PC-3 (cell line): Measurements from ENCODE around the gene OPHN1. TPM values are rescaled to one million over a fixed set of nuclear protein-coding genes. Genes with fewer than 3 reads are reported as not detected.

Experiments used
- ATAC-seq: fragments of 200-7000 bp; cut with Tn5 transposase; 2 replicates; pipeline ENCODE4 v1.9.1; 2020; ENCODE audit warnings: mild to moderate bottlenecking, moderate library complexity
- Bru-seq: library from RNA; stranded (reverse); fragments of 400-500 nt; gene quantifications from one replicate; lab custom pipeline; 2021; lab: Mats Ljungman, UMichigan
- BruChase-seq, 2 experiments: library from RNA; stranded (reverse); fragments of 400-500 nt; gene quantifications; one replicate each; lab custom pipeline; 2021; lab: Mats Ljungman, UMichigan
- BruUV-seq: library from RNA; stranded (reverse); fragments of 400-500 nt; replicated peaks from 2 replicates; lab custom pipeline; 2021; lab: Mats Ljungman, UMichigan
- CTCF ChIA-PET: fragments of 300-600 bp; sonication (Branson Sonifier 250); formaldehyde crosslinking; loops from one replicate; lab custom pipeline; 2022; ENCODE audit warnings: antibody characterized with exemption; lab: Charles Lee
- POLR2A ChIA-PET: fragments of 300-600 bp; sonication (Branson Sonifier 250); formaldehyde crosslinking; loops from one replicate; lab custom pipeline; 2022; ENCODE audit warnings: antibody characterized with exemption; ENCODE audit not compliant: unreplicated experiment; lab: Charles Lee
- DNase-seq: peaks from one replicate; pipeline ENCODE4 v3.0.0-alpha.2; 2015
- H2AFZ ChIP-seq: fragments of 300-600 bp; sonication (generic); 2 replicates; pipeline ENCODE4 v1.6.0; 2016; ENCODE audit warnings: antibody characterized with exemption, low read length
- H3F3A ChIP-seq: fragments of 300-600 bp; sonication (generic); one replicate; pipeline ENCODE4 v1.6.0; 2017; ENCODE audit warnings: antibody characterized with exemption, low read length, control low read depth, mild to moderate bottlenecking; ENCODE audit not compliant: unreplicated experiment
- H3K27ac ChIP-seq: fragments of 300-600 bp; sonication (generic); 2 replicates; pipeline ENCODE4 v1.5.1; 2016; ENCODE audit warnings: mild to moderate bottlenecking, low read length
- H3K27me3 ChIP-seq: fragments of 300-600 bp; sonication (generic); 2 replicates; pipeline ENCODE4 v1.6.1; 2016; ENCODE audit warnings: low read length, mixed read lengths
- H3K36me3 ChIP-seq: fragments of 300-600 bp; sonication (generic); 2 replicates; pipeline ENCODE4 v1.6.1; 2016; ENCODE audit warnings: low read depth, mixed run types, low read length, mixed read lengths
- H3K4me1 ChIP-seq: fragments of 300-600 bp; sonication (generic); 2 replicates; pipeline ENCODE4 v1.5.1; 2016; ENCODE audit warnings: low read length; ENCODE audit not compliant: insufficient read depth
- H3K4me2 ChIP-seq: fragments of 300-600 bp; sonication (generic); 2 replicates; pipeline ENCODE4 v1.6.0; 2016; ENCODE audit warnings: low read length
- H3K4me3 ChIP-seq: fragments of 300-600 bp; sonication (generic); 2 replicates; pipeline ENCODE4 v1.5.1; 2016; ENCODE audit warnings: mild to moderate bottlenecking, low read length, mixed read lengths
- H3K79me2 ChIP-seq: fragments of 300-600 bp; sonication (generic); 2 replicates; pipeline ENCODE4 v1.6.1; 2017; ENCODE audit warnings: low read length, mixed read lengths
- H3K9ac ChIP-seq: fragments of 300-600 bp; sonication (generic); 2 replicates; pipeline ENCODE4 v1.6.0; 2016; ENCODE audit warnings: mild to moderate bottlenecking, low read length
- H3K9me2 ChIP-seq: fragments of 300-600 bp; sonication (generic); replicated peaks from 2 replicates; pipeline ENCODE4 v1.6.1; 2016; ENCODE audit warnings: mixed run types, low read length, mixed read lengths
- H3K9me3 ChIP-seq: fragments of 300-600 bp; sonication (generic); 2 replicates; pipeline ENCODE4 v1.6.1; 2016; ENCODE audit warnings: low read length, mixed read lengths
- H4K20me1 ChIP-seq: fragments of 300-600 bp; sonication (generic); 2 replicates; pipeline ENCODE4 v1.6.1; 2016; ENCODE audit warnings: low read length, mixed read lengths
- EZH2 ChIP-seq: fragments of 300-600 bp; sonication (generic); IDR thresholded peaks from one replicate; pipeline ENCODE4 v1.6.1; 2017; ENCODE audit warnings: antibody characterized with exemption, mild to moderate bottlenecking, low read length; ENCODE audit not compliant: unreplicated experiment
- EZH2phosphoT487 ChIP-seq: fragments of 300-600 bp; sonication (generic); IDR thresholded peaks from 2 replicates; pipeline ENCODE4 v1.6.1; 2018; ENCODE audit warnings: mild to moderate bottlenecking, antibody characterized with exemption, low read length, borderline replicate concordance
- intact Hi-C: fragments of 100-400 bp; cut with micrococcal nuclease; formaldehyde crosslinking; loops from 2 replicates; pipeline ENCODE4 v1.9.0; 2023
- long read RNA-seq: library from polyadenylated mRNA; unstranded; transcript quantifications from one replicate; pipeline ENCODE4 v2.0.0, GENCODE V29; 2021; ENCODE audit not compliant: unreplicated experiment
- total RNA-seq: library from RNA; depleted of rRNA; stranded (reverse); fragments of >200 nt; gene quantifications from 2 replicates; pipeline ENCODE4 v1.2.3, GENCODE V29; 2014; rRNA removed
- TF ChIP-seq, protein P1 (sequence below): fragments of 300-600 bp; sonication (generic); conservative IDR thresholded peaks from 2 replicates; pipeline ENCODE4 v1.5.1; 2017; ENCODE audit warnings: antibody characterized with exemption, low read depth, mild to moderate bottlenecking, low read length

OPHN1 gene, protein sequence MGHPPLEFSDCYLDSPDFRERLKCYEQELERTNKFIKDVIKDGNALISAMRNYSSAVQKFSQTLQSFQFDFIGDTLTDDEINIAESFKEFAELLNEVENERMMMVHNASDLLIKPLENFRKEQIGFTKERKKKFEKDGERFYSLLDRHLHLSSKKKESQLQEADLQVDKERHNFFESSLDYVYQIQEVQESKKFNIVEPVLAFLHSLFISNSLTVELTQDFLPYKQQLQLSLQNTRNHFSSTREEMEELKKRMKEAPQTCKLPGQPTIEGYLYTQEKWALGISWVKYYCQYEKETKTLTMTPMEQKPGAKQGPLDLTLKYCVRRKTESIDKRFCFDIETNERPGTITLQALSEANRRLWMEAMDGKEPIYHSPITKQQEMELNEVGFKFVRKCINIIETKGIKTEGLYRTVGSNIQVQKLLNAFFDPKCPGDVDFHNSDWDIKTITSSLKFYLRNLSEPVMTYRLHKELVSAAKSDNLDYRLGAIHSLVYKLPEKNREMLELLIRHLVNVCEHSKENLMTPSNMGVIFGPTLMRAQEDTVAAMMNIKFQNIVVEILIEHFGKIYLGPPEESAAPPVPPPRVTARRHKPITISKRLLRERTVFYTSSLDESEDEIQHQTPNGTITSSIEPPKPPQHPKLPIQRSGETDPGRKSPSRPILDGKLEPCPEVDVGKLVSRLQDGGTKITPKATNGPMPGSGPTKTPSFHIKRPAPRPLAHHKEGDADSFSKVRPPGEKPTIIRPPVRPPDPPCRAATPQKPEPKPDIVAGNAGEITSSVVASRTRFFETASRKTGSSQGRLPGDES
- total RNA-seq (6.0 and 8.6 TPM in 2 replicates), Bru-seq, nascent RNA (percentile 65 among the genes with signal in this experiment), BruChase-seq, experiment 1, labeled RNA remaining after a 6-hour chase (percentile 55 among the genes with signal in this experiment), BruChase-seq, experiment 2, labeled RNA remaining after a 2-hour chase (percentile 67 among the genes with signal in this experiment)
- long read RNA-seq, partial matches to known transcripts, result 8 of 17 reads
- long read RNA-seq, other reads (novel, unspliced or antisense), result 9 of 17 reads

DNA sequence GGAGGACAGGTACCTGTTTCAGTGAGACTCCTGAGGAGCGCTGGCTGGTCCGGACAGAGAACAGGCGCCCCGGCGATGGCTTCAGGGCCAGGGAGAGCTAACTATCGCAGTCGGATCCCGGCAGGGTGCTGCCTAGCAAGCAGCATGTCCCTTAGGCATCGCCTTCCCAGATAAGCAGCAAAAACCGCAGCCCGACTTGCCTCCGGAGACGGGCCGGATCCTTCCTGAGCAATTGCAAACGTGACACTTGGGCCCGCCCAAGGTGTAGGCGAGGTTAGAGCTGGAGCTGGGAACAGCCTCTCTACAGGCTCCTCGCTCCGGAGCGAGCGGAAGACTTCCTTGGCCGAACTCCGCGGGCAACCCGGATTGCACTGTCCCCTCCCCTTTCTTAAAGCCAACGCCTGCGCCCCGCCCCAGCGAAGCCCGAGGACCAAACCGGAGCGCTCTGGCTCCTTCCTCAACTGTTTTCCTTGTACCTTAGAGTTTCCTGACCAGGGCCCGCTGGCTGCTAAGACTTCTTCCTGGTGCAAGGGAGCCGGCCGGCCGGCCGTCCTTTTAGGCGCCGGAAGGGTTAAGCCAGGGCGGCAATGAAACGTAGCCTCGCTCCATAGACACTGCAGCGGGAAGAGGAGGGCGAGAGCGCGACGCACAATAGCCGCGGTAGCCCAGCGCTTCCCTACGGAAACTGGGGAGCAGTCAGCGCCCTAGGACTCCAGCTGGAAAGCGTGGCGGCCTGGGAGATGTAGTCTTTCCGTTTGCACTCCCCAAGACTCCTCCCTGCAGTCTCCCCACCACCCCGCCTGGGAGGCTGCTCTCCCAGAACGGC is at the start of gene OPHN1:
Gene OPHN1 (minus strand): TSS at position 341 of the 826 bp plus-strand sequence. CDS start 475 bp downstream, outside the sequence.
- H3F3A ChIP-seq, result no peaks in the 10 kb centered on the region
- intact Hi-C loops, result loop anchor here (1.0 to 5.0 kb wide), 3 partner anchors 65 to 236 kb away; partner anchors contain the start of gene YIPF6
- H3K27ac ChIP-seq, result peak within 1 kb of the TSS; percentile 84
- H3K9ac ChIP-seq, result peak within 1 kb of the TSS; percentile 77
- H3K4me2 ChIP-seq, result peak within 1 kb of the TSS; percentile 85
- ChIA-PET CTCF (no interaction called here), POLR2A (interaction anchor here (0.5 to 1.2 kb wide), 2 partner anchors 236 to 736 kb away, joined by 8 to 10 read pairs; no protein-coding TSS in a partner anchor)
- no peaks in the 10 kb centered on the region for H3K36me3 ChIP-seq
- no peaks in the 10 kb centered on the region for H3K9me3 ChIP-seq
- TF ChIP-seq EZH2, result no peak
- TF ChIP-seq, protein P1, sequence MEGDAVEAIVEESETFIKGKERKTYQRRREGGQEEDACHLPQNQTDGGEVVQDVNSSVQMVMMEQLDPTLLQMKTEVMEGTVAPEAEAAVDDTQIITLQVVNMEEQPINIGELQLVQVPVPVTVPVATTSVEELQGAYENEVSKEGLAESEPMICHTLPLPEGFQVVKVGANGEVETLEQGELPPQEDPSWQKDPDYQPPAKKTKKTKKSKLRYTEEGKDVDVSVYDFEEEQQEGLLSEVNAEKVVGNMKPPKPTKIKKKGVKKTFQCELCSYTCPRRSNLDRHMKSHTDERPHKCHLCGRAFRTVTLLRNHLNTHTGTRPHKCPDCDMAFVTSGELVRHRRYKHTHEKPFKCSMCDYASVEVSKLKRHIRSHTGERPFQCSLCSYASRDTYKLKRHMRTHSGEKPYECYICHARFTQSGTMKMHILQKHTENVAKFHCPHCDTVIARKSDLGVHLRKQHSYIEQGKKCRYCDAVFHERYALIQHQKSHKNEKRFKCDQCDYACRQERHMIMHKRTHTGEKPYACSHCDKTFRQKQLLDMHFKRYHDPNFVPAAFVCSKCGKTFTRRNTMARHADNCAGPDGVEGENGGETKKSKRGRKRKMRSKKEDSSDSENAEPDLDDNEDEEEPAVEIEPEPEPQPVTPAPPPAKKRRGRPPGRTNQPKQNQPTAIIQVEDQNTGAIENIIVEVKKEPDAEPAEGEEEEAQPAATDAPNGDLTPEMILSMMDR, result no peak
- TF ChIP-seq EZH2phosphoT487, result no peak
- H4K20me1 ChIP-seq, result no peaks in the 10 kb centered on the region
- peaks cover 18% of the 10 kb centered on the region for H3K79me2 ChIP-seq
- peak; percentile 88 for DNase-seq
- H3K9me2 ChIP-seq, result no peaks in the 10 kb centered on the region
- peak; percentile 87 for ATAC-seq
- peak within 1 kb of the TSS; percentile 91 for H3K4me3 ChIP-seq
- BruUV-seq, result no TSS peak
- no peaks in the 10 kb centered on the region for H3K27me3 ChIP-seq
- peak within 1 kb of the TSS; percentile 98 for H2AFZ ChIP-seq
- peaks cover 32% of the 10 kb centered on the region for H3K4me1 ChIP-seq

DNA sequence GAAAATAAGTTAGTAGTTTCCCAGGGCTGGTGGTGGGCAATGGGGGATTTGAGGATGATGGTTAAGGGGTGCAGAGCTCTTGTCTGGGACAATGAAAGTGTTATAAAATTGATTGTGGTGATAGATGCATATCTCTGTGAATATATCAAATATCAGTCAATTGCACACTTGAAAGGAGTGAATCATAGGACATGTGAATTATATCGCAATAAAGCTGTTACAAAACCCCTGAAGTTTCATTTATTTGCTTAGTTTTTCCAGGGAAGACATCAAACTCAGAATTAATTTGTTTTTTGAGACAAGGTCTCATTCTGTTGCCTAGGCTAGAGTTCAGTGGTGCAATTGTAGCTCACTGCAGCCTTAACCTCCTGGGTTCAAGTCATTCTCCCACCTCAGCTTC is 47.7 kb upstream of the OPHN1 start:
- intact Hi-C loops, result no loop called here
- Histone ChIP-seq H3K9me2 (no peaks in the 10 kb centered on the region), H3F3A (no peaks in the 10 kb centered on the region), H4K20me1 (no peaks in the 10 kb centered on the region), H3K9ac (no peak overlapping the region), H3K79me2 (no peaks in the 10 kb centered on the region), H2AFZ (no peak overlapping the region), H3K4me1 (no peaks in the 10 kb centered on the region), H3K36me3 (no peaks in the 10 kb centered on the region), H3K27ac (no peak overlapping the region), H3K4me2 (no peak overlapping the region), H3K27me3 (no peaks in the 10 kb centered on the region), H3K4me3 (no peak overlapping the region), H3K9me3 (no peaks in the 10 kb centered on the region)
- ChIA-PET POLR2A (no interaction called here), CTCF (interaction anchor here (0.6 kb wide), 1 partner anchor 204 kb away, joined by 3 read pairs; no protein-coding TSS in a partner anchor)
- DNase-seq (no peak), ATAC-seq (no peak)
- TF ChIP-seq EZH2, result no peak
- no peak for TF ChIP-seq EZH2phosphoT487
- TF ChIP-seq, protein P1, result no peak
- no TSS peak for BruUV-seq
